Kidney glomerular epithelial cell (primary cell): ENCODE results near the gene NCBP3.
"Not testable (repeated sequence)": the region's sequence is repeated elsewhere in the genome, so short reads cannot be mapped to it uniquely, and the experiment has no call there.

Experiments used
- DNase-seq: peaks from one replicate; lab custom pipeline; 2025; lab: John Stamatoyannopoulos, UW

The NCBP3 gene

GRCh38 chr17:3879591-3880417 lies 33.8 kb upstream of the NCBP3 start:
- no peak for DNase-seq

GRCh38 chr17:3879186-3879585 lies 33.1 kb upstream of the NCBP3 start:
- DNase-seq: no peak

GRCh38 chr17:3877220-3877619 lies 31.2 kb upstream of the NCBP3 start:
- DNase-seq: no peak

- DNase-seq: no peak
Measured at GRCh38 chr17:3875317-3875716, 29.3 kb upstream of the NCBP3 start.

- no peak for DNase-seq
Measured at GRCh38 chr17:3873862-3874261, 27.8 kb upstream of the NCBP3 start.

GRCh38 chr17:3870871-3871306 lies 24.8 kb upstream of the NCBP3 start:
- no peak for DNase-seq

- no peak for DNase-seq
Measured at GRCh38 chr17:3867606-3868005, 21.6 kb upstream of the NCBP3 start.

GRCh38 chr17:3867106-3867505 lies 21.1 kb upstream of the NCBP3 start:
- DNase-seq: no peak

- DNase-seq: no peak
Measured at GRCh38 chr17:3866276-3866675, 20.2 kb upstream of the NCBP3 start.

GRCh38 chr17:3865176-3865575 lies 19.1 kb upstream of the NCBP3 start:
- no peak for DNase-seq

- no peak for DNase-seq
Measured at GRCh38 chr17:3864534-3864933, 18.5 kb upstream of the NCBP3 start.

GRCh38 chr17:3861761-3862681 lies 16.0 kb upstream of the NCBP3 start:
- DNase-seq: no peak

GRCh38 chr17:3860939-3861700 lies 15.1 kb upstream of the NCBP3 start:
- DNase-seq: no peak

GRCh38 chr17:3859940-3860339 lies 13.9 kb upstream of the NCBP3 start:
- no peak for DNase-seq

GRCh38 chr17:3857261-3858105 lies 11.4 kb upstream of the NCBP3 start:
- no peak for DNase-seq

- DNase-seq: not testable (repeated sequence)
Measured at GRCh38 chr17:3854204-3854603, 8.2 kb upstream of the NCBP3 start.

GRCh38 chr17:3852561-3852960 lies 6.5 kb upstream of the NCBP3 start:
- no peak for DNase-seq

- no peak for DNase-seq
Measured at GRCh38 chr17:3851461-3852100, 5.5 kb upstream of the NCBP3 start.

- no peak for DNase-seq
Measured at GRCh38 chr17:3848229-3848835, 2.3 kb upstream of the NCBP3 start.

- DNase-seq: no peak
Measured at GRCh38 chr17:3847165-3847670, 1.2 kb upstream of the NCBP3 start.
